OCI-LY7 (cell line): ENCODE data around the gene GPR35. TPM values are rescaled to one million over a fixed set of nuclear protein-coding genes. Genes with fewer than 3 reads are reported as not detected.

Experiments used
- BruUV-seq: library from RNA; stranded (reverse); fragments of 400-500 nt; replicated peaks from 2 replicates; lab custom pipeline; 2021; lab: Mats Ljungman, UMichigan
- CTCF ChIA-PET: fragments of 300-600 bp; sonication (Branson Sonifier 250); formaldehyde crosslinking; loops from one replicate; lab custom pipeline; 2022; ENCODE audit warnings: antibody characterized with exemption; ENCODE audit not compliant: unreplicated experiment; lab: Charles Lee
- POLR2A ChIA-PET: fragments of 300-600 bp; sonication (Branson Sonifier 250); formaldehyde crosslinking; loops from one replicate; lab custom pipeline; 2022; ENCODE audit warnings: antibody characterized with exemption; lab: Charles Lee
- DNase-seq: peaks from one replicate; pipeline ENCODE4 v3.0.0-alpha.2; 2015; ENCODE audit warnings: low spot score
- H2AFZ ChIP-seq: fragments of 200-600 bp; sonication (generic), shearing (Covaris generic); 2 replicates; pipeline ENCODE4 v1.6.1; 2014; ENCODE audit warnings: mild to moderate bottlenecking, antibody characterized with exemption, low read length, moderate library complexity
- H3K27ac ChIP-seq: fragments of 200-600 bp; sonication (generic); 2 replicates; pipeline ENCODE4 v1.5.1; 2014; ENCODE audit warnings: mixed run types, low read depth, mild to moderate bottlenecking, moderate library complexity, low read length, inconsistent platforms; ENCODE audit not compliant: poor library complexity, severe bottlenecking
- H3K36me3 ChIP-seq: fragments of 200-600 bp; sonication (generic); 2 replicates; pipeline ENCODE4 v1.6.1; 2014; ENCODE audit warnings: mild to moderate bottlenecking, antibody characterized with exemption, low read length, moderate library complexity, mixed read lengths; ENCODE audit not compliant: insufficient read depth
- H3K4me1 ChIP-seq: fragments of 200-600 bp; sonication (generic); 2 replicates; pipeline ENCODE4 v1.5.1; 2014; ENCODE audit warnings: mild to moderate bottlenecking, low read length; ENCODE audit not compliant: insufficient read depth, poor library complexity, severe bottlenecking
- H3K4me2 ChIP-seq: fragments of 200-600 bp; sonication (generic); 2 replicates; pipeline ENCODE4 v1.6.1; 2014; ENCODE audit warnings: mild to moderate bottlenecking, low read length
- H3K4me3 ChIP-seq: fragments of 200-600 bp; sonication (generic); 2 replicates; pipeline ENCODE4 v1.5.1; 2014; ENCODE audit warnings: mild to moderate bottlenecking, low read depth, low read length; ENCODE audit not compliant: poor library complexity, severe bottlenecking
- H3K79me2 ChIP-seq: fragments of 200-600 bp; sonication (generic); 2 replicates; pipeline ENCODE4 v1.6.1; 2016; ENCODE audit warnings: low read depth, mild to moderate bottlenecking, low read length, moderate library complexity, mixed read lengths; ENCODE audit not compliant: insufficient read depth
- H3K9me2 ChIP-seq: fragments of 200-600 bp; sonication (generic); 2 replicates; pipeline ENCODE4 v1.6.1; 2016; ENCODE audit warnings: mild to moderate bottlenecking, low read length, mixed read lengths; ENCODE audit not compliant: insufficient read depth
- H3K9me3 ChIP-seq: fragments of 200-600 bp; sonication (generic); 2 replicates; pipeline ENCODE4 v1.6.1; 2014; ENCODE audit warnings: mild to moderate bottlenecking, mixed run types, low read length, mixed read lengths
- H4K20me1 ChIP-seq: fragments of 200-600 bp; sonication (generic); 2 replicates; pipeline ENCODE4 v1.6.1; 2014; ENCODE audit warnings: mild to moderate bottlenecking, antibody characterized with exemption, low read length, moderate library complexity, mixed read lengths; ENCODE audit not compliant: insufficient read depth
- CTCF ChIP-seq: fragments of 200-600 bp; sonication (generic); conservative IDR thresholded peaks from 2 replicates; pipeline ENCODE4 v1.5.1; 2014; ENCODE audit warnings: mild to moderate bottlenecking, antibody characterized with exemption, low read length, moderate library complexity, mixed read lengths
- EZH2phosphoT487 ChIP-seq: fragments of 200-600 bp; sonication (generic); IDR thresholded peaks from 2 replicates; pipeline ENCODE4 v1.6.1; 2018; ENCODE audit warnings: low read depth, borderline replicate concordance, mild to moderate bottlenecking, mixed run types, antibody characterized with exemption, low read length, moderate library complexity, mixed read lengths
- intact Hi-C: fragments of 100-400 bp; cut with micrococcal nuclease; formaldehyde crosslinking; loops from one replicate; pipeline ENCODE4 v1.10.0; 2022; ENCODE audit not compliant: unreplicated experiment
- total RNA-seq, 2 experiments: library from RNA; depleted of rRNA in 1 of 2; stranded (reverse); fragments of >200 nt in 1 of 2; shearing (Covaris generic) in 1 of 2; gene quantifications; 2 replicates each; pipeline ENCODE4 v1.2.3, GENCODE V29; 2014 to 2022

Gene GPR35
- total RNA-seq, 2 experiments from 2014 or later = 0.88 to 2.4 TPM

GRCh38 chr2:240627736-240628506 lies 2.6 kb downstream of the GPR35 start:
- H3K4me2 ChIP-seq = no peak overlapping the region
- ChIA-PET CTCF (no interaction called here), POLR2A (no interaction called here)
- H3K27ac ChIP-seq = no peak overlapping the region
- intact Hi-C loops = no loop called here
- BruUV-seq = no TSS peak
- TF ChIP-seq EZH2phosphoT487 (no peak), CTCF (no peak)
- H3K79me2 ChIP-seq = no peaks in the 10 kb centered on the region
- H3K9me2 ChIP-seq = no peaks in the 10 kb centered on the region
- H4K20me1 ChIP-seq = no peaks in the 10 kb centered on the region
- no peaks in the 10 kb centered on the region for H3K36me3 ChIP-seq
- no peaks in the 10 kb centered on the region for H3K9me3 ChIP-seq
- no peak overlapping the region for H2AFZ ChIP-seq
- H3K4me3 ChIP-seq = no peak overlapping the region
- no peak for DNase-seq
- no peaks in the 10 kb centered on the region for H3K4me1 ChIP-seq

GRCh38 chr2:240628507-240628807 lies 3.2 kb downstream of the GPR35 start:
- no peak for DNase-seq
- TF ChIP-seq CTCF (no peak), EZH2phosphoT487 (no peak)
- intact Hi-C loops = no loop called here
- Histone ChIP-seq H3K9me3 (peaks cover under 1% of the 10 kb centered on the region; the same call in 1 of the 2 replicates), H4K20me1 (no peaks in the 10 kb centered on the region), H3K27ac (no peak overlapping the region), H3K4me3 (no peak overlapping the region), H3K79me2 (no peaks in the 10 kb centered on the region), H3K9me2 (no peaks in the 10 kb centered on the region), H3K4me1 (no peaks in the 10 kb centered on the region), H2AFZ (no peak overlapping the region), H3K36me3 (no peaks in the 10 kb centered on the region), H3K4me2 (no peak overlapping the region)
- POLR2A ChIA-PET = interaction anchor here (0.6 kb wide), 1 partner anchor 12 kb away, joined by 3 read pairs; no protein-coding TSS in a partner anchor
- BruUV-seq = no TSS peak
- CTCF ChIA-PET = no interaction called here
